ENCODE measurements around the gene MED26. TPM values are rescaled to one million over a fixed set of nuclear protein-coding genes. Genes with fewer than 3 reads are reported as not detected.

Gene MED26
- total and polyA plus RNA-seq, 9 of the 15 experiments (the other 6 are each of a cell fraction or from before 2014, with no cell fraction given), result 0.71 to 15.1 (median 6.2) TPM

DNA sequence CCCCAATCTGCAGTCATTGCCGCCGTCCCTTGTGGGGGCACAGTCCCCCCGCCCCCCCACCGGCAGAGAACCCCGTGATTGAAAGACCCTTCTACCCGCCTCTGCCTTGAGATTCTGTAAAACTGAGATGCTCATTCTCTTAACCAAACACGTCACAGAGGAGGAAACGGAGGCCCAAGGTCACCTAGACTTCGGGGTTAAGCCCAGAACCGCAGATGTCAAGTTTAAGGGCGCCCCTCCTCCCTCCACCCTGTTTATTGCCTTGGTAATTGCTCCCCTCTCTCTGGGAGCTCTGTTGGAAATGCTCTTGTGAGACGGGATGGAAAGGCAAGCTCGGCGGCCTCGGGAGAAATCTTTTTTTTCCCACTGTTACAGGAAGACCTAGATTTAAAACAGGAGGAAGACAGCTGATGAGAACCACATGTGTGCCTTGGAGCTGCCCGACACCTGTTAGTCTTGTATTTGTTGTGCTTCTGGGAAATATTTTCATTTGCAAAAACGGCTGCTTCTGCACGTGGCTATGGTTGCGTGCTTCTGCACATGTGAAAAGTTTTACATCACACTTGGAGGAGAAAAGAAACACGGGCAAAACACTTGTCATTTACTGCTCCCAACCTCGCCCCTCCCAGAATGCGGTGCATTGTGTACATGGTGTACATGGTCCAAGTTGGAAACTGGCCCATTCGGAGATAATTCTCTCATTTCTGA, 1.1 kb upstream of the MED26 start (continued):
- TF ChIP-seq, protein P1, sequence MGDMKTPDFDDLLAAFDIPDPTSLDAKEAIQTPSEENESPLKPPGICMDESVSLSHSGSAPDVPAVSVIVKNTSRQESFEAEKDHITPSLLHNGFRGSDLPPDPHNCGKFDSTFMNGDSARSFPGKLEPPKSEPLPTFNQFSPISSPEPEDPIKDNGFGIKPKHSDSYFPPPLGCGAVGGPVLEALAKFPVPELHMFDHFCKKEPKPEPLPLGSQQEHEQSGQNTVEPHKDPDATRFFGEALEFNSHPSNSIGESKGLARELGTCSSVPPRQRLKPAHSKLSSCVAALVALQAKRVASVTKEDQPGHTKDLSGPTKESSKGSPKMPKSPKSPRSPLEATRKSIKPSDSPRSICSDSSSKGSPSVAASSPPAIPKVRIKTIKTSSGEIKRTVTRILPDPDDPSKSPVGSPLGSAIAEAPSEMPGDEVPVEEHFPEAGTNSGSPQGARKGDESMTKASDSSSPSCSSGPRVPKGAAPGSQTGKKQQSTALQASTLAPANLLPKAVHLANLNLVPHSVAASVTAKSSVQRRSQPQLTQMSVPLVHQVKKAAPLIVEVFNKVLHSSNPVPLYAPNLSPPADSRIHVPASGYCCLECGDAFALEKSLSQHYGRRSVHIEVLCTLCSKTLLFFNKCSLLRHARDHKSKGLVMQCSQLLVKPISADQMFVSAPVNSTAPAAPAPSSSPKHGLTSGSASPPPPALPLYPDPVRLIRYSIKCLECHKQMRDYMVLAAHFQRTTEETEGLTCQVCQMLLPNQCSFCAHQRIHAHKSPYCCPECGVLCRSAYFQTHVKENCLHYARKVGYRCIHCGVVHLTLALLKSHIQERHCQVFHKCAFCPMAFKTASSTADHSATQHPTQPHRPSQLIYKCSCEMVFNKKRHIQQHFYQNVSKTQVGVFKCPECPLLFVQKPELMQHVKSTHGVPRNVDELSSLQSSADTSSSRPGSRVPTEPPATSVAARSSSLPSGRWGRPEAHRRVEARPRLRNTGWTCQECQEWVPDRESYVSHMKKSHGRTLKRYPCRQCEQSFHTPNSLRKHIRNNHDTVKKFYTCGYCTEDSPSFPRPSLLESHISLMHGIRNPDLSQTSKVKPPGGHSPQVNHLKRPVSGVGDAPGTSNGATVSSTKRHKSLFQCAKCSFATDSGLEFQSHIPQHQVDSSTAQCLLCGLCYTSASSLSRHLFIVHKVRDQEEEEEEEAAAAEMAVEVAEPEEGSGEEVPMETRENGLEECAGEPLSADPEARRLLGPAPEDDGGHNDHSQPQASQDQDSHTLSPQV (IDR thresholded peaks at IDR 0.05), result peak; percentile 56; the same call in 1 of the 2 replicates
- no peak for TF ChIP-seq ARID2 (IDR thresholded peaks at IDR 0.05)
- TF ChIP-seq JUN (IDR thresholded peaks at IDR 0.05; ENCODE audit: borderline replicate concordance, low read depth, low read length), result no peak
- no peak for TF ChIP-seq JUN (CRISPR knock-in tag; IDR thresholded peaks at IDR 0.05; ENCODE audit: borderline replicate concordance)
- peak; percentile 65 for TF ChIP-seq L3MBTL2 (IDR thresholded peaks at IDR 0.05)
- TF ChIP-seq, protein P2, sequence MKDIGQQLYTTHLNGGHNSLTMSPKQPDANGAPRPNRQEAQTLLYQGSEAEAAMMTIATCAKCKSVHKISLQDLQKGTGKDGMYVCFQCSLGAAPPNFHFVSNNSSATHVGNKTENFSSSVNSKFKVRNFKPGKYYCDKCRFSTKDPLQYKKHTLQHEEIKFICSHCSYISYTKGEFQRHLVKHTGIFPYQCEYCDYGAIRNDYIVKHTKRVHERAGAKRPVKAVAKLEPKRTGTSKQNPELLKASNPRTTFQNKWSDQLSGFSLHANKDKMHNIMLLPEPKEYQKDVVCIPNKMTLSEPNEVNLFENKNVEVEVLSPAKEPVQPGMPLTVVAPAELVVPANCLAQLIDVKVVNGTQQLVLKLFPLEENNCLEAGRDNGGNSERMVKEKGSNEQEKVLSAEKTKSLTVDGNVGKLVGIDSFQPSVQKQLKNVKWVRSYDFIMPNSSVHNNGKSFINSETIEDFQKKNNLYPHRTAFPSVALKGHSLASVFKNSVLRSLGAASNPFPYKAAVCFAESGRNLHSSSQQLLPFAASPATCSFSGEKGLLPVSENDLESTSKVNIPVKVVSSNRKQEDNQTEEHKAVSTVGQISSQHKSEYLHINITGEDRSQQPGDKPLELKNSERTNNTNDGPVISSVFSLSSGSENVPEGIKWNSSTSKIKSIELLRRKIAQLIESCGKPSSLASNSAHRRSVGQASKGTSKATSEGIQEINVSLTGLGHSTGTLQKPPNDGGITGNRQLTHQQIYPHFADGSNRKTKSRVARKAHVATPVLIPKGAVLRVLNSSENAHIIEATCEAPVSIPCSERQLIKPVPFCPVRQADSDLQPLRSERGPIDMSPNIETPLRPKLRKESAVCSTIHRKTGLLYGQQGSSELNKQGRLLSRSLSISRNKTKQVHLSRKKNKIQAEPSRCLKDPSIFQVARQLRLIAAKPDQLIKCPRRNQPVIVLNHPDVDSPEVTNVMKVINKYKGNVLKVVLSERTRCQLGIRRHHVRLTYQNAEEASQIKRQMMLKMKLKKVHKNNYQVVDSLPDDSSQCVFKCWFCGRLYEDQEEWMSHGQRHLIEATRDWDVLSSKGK (CRISPR knock-in tag; IDR thresholded peaks at IDR 0.05), result no peak
- TF ChIP-seq, protein P3, sequence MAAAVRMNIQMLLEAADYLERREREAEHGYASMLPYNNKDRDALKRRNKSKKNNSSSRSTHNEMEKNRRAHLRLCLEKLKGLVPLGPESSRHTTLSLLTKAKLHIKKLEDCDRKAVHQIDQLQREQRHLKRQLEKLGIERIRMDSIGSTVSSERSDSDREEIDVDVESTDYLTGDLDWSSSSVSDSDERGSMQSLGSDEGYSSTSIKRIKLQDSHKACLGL (CRISPR knock-in tag; IDR thresholded peaks at IDR 0.05; ENCODE audit: borderline replicate concordance, poor library complexity, severe bottlenecking), result no peak
- no peak for TF ChIP-seq ETV1 (tag; conservative IDR thresholded peaks at IDR 0.05; ENCODE audit: low read depth)
- TF ChIP-seq ADNP (tag; IDR thresholded peaks at IDR 0.05), result no peak
- TF ChIP-seq U2AF1 (optimal IDR thresholded peaks at IDR 0.05; ENCODE audit: low read depth, low read length), result no peak
- no peak for TF ChIP-seq GATA2 (CRISPR knock-in tag; IDR thresholded peaks at IDR 0.05)
- TF ChIP-seq, protein P4, sequence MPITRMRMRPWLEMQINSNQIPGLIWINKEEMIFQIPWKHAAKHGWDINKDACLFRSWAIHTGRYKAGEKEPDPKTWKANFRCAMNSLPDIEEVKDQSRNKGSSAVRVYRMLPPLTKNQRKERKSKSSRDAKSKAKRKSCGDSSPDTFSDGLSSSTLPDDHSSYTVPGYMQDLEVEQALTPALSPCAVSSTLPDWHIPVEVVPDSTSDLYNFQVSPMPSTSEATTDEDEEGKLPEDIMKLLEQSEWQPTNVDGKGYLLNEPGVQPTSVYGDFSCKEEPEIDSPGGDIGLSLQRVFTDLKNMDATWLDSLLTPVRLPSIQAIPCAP (CRISPR knock-in tag; IDR thresholded peaks at IDR 0.05; ENCODE audit: borderline replicate concordance), result no peak

All from K562 (cell line).